Stimulated activated CD4-positive, alpha-beta T cell treated with anti-CD3 and anti-CD28 coated beads, Interleukin-2, amount 100 ng/mL, for 48 hours (primary cell): ENCODE data around the gene TSPO.
"Not testable (repeated sequence)": the region's sequence is repeated elsewhere in the genome, so short reads cannot be mapped to it uniquely, and the experiment has no call there.

ENCODE experiments used
- DNase-seq, 2 donors: peaks; one replicate each; pipeline ENCODE4 v3.0.0-alpha.2; 2020

The TSPO gene

DNA sequence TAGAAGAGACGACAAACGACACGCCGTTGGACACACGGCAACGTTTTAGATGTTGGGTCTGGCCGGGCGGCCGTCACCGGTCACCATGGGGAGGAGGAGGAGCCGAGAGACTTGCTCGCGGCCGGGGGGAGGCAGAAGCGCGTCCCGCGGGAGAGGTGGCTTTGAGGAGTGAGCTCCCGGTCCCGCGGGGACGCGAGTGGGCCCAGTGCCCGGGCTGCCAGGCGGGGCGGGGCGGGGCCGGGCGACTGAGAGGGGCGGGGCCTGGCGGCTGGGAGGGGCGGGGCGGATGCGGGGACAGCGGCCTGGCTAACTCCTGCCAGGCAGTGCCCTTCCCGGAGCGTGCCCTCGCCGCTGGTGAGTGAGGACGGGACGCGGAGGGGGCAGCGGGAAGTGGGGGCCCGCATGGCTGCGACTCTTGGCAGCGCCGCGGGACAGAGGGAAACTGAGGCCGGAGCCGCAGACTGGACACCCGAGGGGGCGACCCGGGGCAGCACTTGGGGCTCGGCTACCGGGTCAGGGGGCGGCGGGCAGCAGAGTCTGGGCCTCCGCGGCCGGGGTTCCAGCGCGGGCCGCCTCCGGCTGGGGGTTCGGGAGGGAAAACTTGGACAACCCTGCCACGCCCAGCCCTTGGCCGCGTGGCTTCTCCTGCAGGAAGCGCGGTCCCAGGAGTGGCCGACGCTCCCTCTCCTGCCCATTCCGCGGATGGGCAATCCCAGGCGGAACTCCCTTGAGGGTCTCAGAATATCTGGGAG, at the start of gene TSPO:
Gene TSPO, plus strand, starts transcription at position 309 of the 752 bp plus-strand sequence. CDS start 7,680 bp downstream, outside the sequence.
- peak; percentile 55 to 58 for DNase-seq

- DNase-seq: not testable (repeated sequence)
Measured at GRCh38 chr22:43104056-43104625, 47.2 kb upstream of the TSPO start.

DNA sequence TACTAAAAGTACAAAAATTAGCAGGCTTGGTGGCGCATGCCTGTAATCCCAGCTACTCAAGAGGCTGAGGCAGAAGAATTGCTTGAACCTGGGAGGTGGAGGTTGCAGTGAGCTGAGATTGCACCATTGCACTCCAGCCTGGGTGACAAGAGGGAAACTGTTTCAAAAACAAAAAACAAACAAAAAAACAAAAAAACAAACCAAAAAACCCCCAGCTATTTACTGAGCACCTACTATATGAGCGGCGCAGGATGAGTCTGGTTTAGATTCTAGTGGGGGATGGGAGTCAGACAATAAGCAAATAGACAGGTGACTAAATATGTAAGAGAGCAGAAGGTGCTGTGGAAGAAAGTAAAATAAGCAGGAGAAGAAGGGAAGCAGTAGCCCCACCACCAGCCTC, 46.4 kb upstream of the TSPO start:
- not testable (repeated sequence) for DNase-seq

DNA sequence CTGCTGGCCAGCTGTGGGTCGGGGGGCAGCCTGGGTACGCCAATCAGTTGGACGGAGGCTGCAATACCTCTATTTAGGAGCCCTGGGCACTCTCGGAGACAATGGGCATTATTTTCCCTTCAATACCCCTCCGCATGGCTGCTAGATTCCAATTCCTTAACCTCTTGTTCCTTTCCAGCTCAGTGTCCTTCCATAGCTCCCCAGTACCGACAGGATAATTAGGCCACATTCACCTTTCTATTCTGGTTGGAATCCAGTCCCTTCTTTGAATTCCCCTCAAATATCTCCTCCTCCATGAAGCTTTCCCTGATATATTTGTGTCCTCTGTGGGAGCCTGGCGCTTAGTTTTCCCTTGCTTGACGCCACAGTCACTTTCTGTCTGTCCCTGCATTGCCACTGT, 45.1 kb upstream of the TSPO start:
- DNase-seq: no peak

GRCh38 chr22:43109511-43109910, 41.8 kb upstream of the TSPO start:
- no peak for DNase-seq

GRCh38 chr22:43109921-43110443, 41.4 kb upstream of the TSPO start:
- no peak for DNase-seq

DNA sequence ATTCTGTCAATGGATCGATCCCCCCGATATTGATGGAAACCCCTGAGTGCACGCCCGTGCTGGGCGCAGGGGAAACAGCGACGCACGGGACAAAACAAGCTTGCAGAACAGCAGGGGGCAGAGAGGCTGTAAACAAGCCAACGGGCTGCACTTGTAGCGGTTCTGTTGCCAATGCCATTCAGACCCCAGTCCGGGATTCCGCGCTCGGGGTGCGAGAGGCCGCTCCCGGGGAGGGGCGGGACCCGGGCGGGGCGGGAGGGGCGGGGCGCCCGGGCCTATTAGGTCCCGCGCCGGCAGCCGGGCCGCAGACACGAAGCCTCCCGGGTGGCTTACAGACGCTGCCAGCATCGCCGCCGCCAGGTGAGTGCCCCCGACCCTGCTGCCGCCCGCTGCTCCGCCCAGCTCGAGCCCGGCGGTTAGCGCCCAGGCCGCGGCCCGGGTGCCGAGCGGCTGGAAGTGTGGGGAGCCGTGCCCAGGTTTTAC, 40.9 kb upstream of the TSPO start, which contains the start of gene BIK:
Gene BIK, plus strand, starts transcription at position 307 of the 483 bp plus-strand sequence. CDS start 13,273 bp downstream, outside the sequence.
- DNase-seq: peak; percentile 22 to 27

DNA sequence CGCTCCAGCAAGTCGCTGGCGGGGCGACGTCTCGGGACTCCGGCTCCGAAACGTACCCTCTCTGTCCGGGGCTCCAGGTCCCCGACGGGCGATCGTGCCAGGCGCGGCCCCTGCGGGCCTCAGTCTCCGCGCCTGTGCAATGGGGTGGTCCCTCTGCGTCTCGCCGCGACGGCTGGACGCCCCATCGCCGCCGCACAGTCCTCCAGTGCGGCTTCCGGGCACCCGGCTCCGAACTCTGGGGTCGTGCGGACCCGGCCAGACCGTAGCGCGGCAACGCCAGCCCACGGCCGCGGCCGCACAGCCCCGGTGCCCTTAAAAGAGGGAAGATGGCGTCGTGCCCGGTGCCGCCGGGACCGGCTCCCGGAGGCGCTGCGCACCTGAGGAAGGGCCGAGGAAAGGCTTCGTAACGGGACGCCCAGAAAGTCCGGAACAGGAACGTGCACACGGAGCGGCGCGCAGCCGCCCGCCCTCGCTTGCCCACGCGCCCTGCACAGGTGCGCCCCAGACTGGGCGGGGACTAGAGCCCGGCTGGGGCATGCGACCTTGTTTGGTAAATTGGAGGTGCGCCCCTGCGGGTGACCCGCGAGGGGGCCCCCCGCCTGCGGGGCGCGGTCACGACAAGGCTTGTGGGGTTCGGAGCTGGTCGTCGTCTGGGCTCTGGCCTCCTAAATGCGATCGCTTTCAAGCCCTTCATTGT, 40.3 kb upstream of the TSPO start:
- peak in 1 of 2 donors; percentile 27 for DNase-seq

GRCh38 chr22:43113526-43114251, 37.7 kb upstream of the TSPO start:
- no peak for DNase-seq

DNA sequence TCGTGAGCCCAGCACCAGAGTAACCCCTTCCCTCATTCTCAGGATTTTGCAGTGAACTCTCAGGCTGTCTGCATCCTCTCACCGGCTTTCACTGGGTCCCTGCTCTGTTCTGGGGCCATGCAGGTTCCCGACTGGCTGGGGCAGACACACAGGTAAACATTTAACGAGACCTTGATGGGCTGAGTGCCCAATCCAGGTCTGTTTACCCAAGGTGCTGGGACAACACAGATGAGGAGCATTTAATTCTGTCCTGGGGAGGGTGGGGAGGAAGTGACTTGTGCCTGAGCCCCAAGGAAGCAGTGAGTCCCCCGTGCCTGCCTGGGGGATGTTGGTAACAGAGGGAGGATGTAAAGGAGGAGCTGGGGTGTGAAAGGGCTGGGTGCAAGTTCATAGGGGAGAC, 36.4 kb upstream of the TSPO start:
- no peak for DNase-seq

- DNase-seq: no peak
Measured at GRCh38 chr22:43116932-43117331, 34.4 kb upstream of the TSPO start.

DNA sequence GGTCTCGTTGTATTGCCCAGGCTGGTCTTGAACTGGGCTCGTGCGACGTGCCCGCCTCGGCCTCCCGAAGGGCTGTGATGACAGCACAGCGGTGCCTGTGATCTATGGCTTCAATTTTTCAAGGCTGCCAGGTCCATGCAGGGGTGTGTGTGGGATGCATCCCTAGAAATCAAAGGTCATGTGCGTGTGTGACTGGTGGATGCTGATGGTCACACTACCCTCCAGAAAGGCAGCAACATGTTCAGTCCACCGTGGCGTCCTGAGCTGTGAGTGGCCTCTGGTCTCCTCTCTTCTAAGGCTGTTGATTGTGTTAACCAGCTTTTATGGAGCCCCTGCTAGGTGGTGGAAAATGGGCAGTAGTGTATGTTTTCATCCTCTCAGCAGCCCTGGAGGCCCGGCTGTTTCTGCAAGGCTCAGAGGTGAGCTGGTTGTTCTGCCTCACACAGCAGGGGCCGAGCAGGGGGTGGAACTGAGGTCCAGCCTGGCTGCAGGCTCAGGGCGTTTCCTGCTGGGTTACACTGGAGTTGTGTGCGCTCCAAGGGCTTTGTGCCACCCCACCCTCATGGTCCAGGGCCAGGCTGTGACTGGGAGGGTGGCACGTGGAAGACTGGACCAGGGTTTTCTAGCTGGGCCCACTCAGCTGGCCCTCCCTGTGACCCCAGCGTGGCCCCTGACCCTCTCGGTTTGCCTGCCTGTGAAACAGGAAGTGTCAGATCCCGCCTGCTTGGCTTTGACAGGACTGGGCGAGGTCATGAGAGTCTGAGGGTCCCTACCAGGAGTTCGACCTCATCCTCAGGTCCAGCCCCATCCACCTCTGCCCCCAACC, 33.1 kb upstream of the TSPO start:
- DNase-seq: no peak

DNA sequence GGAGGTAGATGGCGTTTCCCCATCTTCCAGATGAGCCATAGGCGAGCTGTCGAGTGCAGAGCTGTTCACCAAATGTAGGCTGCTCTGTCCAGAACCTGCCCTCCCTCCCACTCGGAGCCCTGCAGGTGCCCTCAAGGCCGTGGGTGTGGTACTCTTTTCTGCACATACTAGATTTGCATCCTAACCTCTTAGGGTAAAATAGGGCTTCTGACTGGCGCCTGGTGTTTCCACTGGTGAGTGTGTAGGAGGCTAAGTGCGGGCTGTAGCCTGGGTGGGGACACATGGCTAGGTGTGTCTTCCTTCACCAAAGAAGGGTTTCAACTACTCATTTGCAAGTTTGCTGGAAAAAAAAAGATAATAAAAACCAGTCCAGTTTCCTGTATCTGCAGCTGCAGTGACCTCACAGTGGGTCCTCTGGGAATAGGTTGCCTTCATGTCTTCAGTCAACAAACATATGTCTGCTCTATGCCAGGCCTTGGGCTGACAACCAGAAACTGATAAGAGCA, 32.4 kb upstream of the TSPO start:
- DNase-seq: no peak

DNA sequence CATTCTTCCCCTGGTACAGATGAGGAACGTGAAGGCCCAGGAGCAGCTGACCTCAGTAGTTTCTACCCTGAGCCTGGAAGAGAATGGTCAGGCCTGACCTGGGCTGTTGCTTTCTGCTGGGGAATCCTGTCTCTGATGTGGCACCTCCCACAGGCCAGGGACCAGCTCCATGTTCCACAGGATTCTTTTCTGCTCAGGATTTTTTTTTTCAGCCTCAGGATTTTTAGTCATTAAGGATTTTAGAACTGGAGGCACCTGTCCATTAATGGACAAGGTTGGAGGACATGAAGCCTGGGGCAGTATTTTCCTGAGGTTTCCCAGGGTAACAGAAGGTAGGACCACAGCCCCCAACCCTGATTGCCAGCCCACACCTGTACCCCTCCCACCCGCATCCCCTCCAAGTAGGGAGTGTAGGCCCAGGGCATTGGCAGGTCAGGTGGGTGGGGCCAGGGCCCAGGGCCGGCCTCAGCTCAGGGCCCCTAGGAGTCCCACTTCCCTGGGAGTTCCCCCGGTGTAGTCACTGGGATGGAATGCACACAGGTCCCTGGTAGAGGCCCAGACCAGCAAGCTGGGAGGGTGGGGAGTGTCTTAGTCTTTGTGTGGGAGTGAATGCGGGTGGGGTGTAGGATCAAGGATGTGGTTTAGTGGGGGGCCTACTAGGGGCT, 24.7 kb upstream of the TSPO start:
- DNase-seq: no peak

- DNase-seq: no peak
Measured at GRCh38 chr22:43127166-43127908, 24.0 kb upstream of the TSPO start.

DNA sequence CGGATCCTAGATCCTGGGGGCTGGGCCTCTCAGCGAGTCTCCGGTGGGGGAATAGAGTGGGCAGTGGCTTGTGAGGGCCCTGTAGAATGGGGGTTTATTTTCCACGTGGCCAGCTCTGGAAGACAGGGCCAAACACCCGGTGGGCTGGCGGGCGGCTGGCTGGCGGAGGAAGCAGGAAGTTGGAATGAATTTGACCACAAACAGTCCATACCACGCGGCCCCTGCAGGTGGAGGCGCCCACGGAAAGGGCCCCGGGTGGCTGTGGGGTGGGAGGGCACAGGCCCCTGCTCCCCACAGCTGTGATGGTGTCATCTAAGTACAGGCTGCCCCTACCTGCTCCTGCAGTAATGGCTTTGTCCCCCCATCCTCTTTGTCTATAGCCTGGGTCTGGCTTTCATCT, 23.2 kb upstream of the TSPO start:
- no peak for DNase-seq

DNA sequence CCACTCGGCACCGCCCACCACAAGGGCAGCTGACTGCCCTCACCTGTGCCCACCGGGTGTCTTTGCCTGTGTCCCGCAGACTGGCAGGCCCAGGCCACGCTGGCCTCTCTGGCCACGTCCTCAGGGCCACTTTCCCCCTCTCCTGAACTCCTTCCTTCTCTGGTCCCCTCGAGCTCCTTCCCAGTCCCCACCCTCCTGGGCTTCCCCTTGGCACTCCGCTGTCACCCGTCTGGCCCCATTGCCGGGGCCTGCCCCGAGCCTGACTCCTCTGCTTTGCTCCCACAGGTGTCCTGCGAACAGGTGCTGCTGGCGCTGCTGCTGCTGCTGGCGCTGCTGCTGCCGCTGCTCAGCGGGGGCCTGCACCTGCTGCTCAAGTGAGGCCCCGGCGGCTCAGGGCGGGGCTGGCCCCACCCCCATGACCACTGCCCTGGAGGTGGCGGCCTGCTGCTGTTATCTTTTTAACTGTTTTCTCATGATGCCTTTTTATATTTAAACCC, 22.4 kb upstream of the TSPO start:
- no peak for DNase-seq

GRCh38 chr22:43129426-43130425, 21.6 kb upstream of the TSPO start:
- no peak for DNase-seq
